Measurements from ENCODE around the gene S100A11. TPM values are rescaled to one million over a fixed set of nuclear protein-coding genes. Genes with fewer than 3 reads are reported as not detected.

S100A11 gene
- total RNA-seq, 3 donors from 2014 or later (not counting 1 experiment from before 2014, with no cell fraction given): 70.5 to 114 (median 88.9) TPM

DNA sequence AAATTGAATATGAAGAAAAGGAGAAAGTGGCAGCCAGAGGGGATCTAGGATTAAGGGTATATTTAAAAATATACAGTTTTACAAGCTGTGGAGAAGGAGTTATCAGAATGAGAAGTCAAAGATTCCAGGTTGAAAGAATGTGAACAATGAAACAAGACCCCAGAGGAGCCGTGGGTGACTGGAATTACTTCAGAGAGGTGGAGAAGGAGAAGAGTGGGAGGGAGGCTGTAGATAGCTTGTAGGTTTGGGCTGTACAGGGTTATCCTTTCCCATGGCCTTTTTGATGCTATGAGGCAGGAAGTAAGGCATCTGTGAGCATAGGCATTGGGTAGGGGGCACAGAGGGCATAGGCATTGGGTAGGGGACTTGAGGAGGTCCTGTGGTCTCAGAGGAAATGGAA lies 5.2 kb upstream of the S100A11 start:
- H3K4me1 Mint-ChIP-seq: peaks cover 0 to 2% of the 10 kb centered on the region in 2 donors
- no peak for ATAC-seq
- H3K27me3 Mint-ChIP-seq (ENCODE audit: low read depth in 2 of 2): no peaks in the 10 kb centered on the region
- H3K9me3 Mint-ChIP-seq: no peaks in the 10 kb centered on the region
- Histone ChIP-seq H3K27me3 (ENCODE audit: control insufficient read depth, insufficient read depth, low read length) (no peaks in the 10 kb centered on the region), H3K27ac (ENCODE audit: low read length) (no peak overlapping the region), H3K9me3 (ENCODE audit: control insufficient read depth, insufficient read depth, low read length) (no peaks in the 10 kb centered on the region), H3K4me1 (ENCODE audit: control insufficient read depth, insufficient read depth, low read length) (peaks cover 10% of the 10 kb centered on the region), H3K36me3 (ENCODE audit: control insufficient read depth, insufficient read depth, low read length) (no peaks in the 10 kb centered on the region), H3K4me3 (ENCODE audit: low read length) (no peak overlapping the region)
- DNase-seq: no peak
- no peaks in the 10 kb centered on the region for H3K36me3 Mint-ChIP-seq
- no peak overlapping the region for H3K4me3 Mint-ChIP-seq
- no peak for TF ChIP-seq CTCF (IDR thresholded peaks at IDR 0.05)
- H3K27ac Mint-ChIP-seq: no peak overlapping the region
- intact Hi-C loops (cut with micrococcal nuclease): no loop called here
- 77% methylated on average over 1 of the region's 1 CpG for WGBS (ENCODE audit: insufficient coverage)

GRCh38 chr1:152039886-152040285 lies 3.1 kb upstream of the S100A11 start:
- no peak for TF ChIP-seq CTCF (IDR thresholded peaks at IDR 0.05)
- Histone ChIP-seq H3K4me3 (ENCODE audit: low read length) (no peak overlapping the region), H3K4me1 (ENCODE audit: control insufficient read depth, insufficient read depth, low read length) (peaks cover 19% of the 10 kb centered on the region), H3K9me3 (ENCODE audit: control insufficient read depth, insufficient read depth, low read length) (no peaks in the 10 kb centered on the region), H3K27me3 (ENCODE audit: control insufficient read depth, insufficient read depth, low read length) (no peaks in the 10 kb centered on the region), H3K27ac (ENCODE audit: low read length) (no peak overlapping the region), H3K36me3 (ENCODE audit: control insufficient read depth, insufficient read depth, low read length) (no peaks in the 10 kb centered on the region)
- Mint-ChIP-seq H3K36me3 (no peaks in the 10 kb centered on the region), H3K9me3 (no peaks in the 10 kb centered on the region), H3K4me3 (no peak overlapping the region), H3K4me1 (peaks cover 14 to 15% of the 10 kb centered on the region in 2 donors), H3K27ac (no peak overlapping the region), H3K27me3 (ENCODE audit: low read depth in 2 of 2) (no peaks in the 10 kb centered on the region)
- 88% methylated on average over 1 of the region's 1 CpG for WGBS (ENCODE audit: insufficient coverage)
- no peak for DNase-seq
- intact Hi-C loops (cut with micrococcal nuclease): no loop called here
- no peak for ATAC-seq

DNA sequence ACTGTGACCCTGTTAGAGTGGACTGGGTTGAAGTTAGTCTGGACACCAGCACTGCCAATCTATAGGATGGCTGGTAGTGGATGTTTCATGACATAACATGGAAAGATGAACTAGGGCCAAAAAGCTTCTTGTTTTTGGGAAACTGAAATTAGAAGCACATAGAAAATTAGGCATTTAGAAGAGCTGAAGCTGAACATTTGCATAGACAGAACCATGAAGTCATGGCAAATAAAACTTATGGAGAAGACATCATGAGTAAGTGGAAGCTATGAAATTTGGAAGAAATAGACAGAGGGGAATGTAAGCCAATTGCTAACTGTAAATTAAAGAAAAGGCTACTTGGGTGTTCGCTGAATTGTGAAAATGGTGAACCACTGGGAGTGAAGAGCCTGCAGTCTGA lies 2.7 kb upstream of the S100A11 start:
- DNase-seq (no peak), ATAC-seq (no peak)
- Histone ChIP-seq H3K27ac (ENCODE audit: low read length) (no peak overlapping the region), H3K36me3 (ENCODE audit: control insufficient read depth, insufficient read depth, low read length) (no peaks in the 10 kb centered on the region), H3K9me3 (ENCODE audit: control insufficient read depth, insufficient read depth, low read length) (no peaks in the 10 kb centered on the region), H3K27me3 (ENCODE audit: control insufficient read depth, insufficient read depth, low read length) (no peaks in the 10 kb centered on the region), H3K4me1 (ENCODE audit: control insufficient read depth, insufficient read depth, low read length) (peaks cover 23% of the 10 kb centered on the region), H3K4me3 (ENCODE audit: low read length) (no peak overlapping the region)
- peaks cover 18 to 19% of the 10 kb centered on the region in 2 donors for H3K4me1 Mint-ChIP-seq
- intact Hi-C loops (cut with micrococcal nuclease): no loop called here
- no peaks in the 10 kb centered on the region for H3K9me3 Mint-ChIP-seq
- no peak overlapping the region for H3K4me3 Mint-ChIP-seq
- TF ChIP-seq CTCF (IDR thresholded peaks at IDR 0.05): no peak
- no peaks in the 10 kb centered on the region for H3K36me3 Mint-ChIP-seq
- WGBS (ENCODE audit: insufficient coverage): 92% methylated on average over 1 of the region's 1 CpG
- no peaks in the 10 kb centered on the region for H3K27me3 Mint-ChIP-seq (ENCODE audit: low read depth in 2 of 2)
- no peak overlapping the region for H3K27ac Mint-ChIP-seq

GRCh38 chr1:152038871-152039270 lies 2.1 kb upstream of the S100A11 start:
- Histone ChIP-seq H3K4me1 (ENCODE audit: control insufficient read depth, insufficient read depth, low read length) (peaks cover 28% of the 10 kb centered on the region), H3K27ac (ENCODE audit: low read length) (no peak overlapping the region), H3K36me3 (ENCODE audit: control insufficient read depth, insufficient read depth, low read length) (no peaks in the 10 kb centered on the region), H3K9me3 (ENCODE audit: control insufficient read depth, insufficient read depth, low read length) (no peaks in the 10 kb centered on the region), H3K27me3 (ENCODE audit: control insufficient read depth, insufficient read depth, low read length) (no peaks in the 10 kb centered on the region), H3K4me3 (ENCODE audit: low read length) (no peak overlapping the region)
- Mint-ChIP-seq H3K27ac (no peak overlapping the region), H3K4me1 (peaks cover 20 to 23% of the 10 kb centered on the region in 2 donors), H3K9me3 (no peaks in the 10 kb centered on the region), H3K4me3 (no peak overlapping the region), H3K36me3 (no peaks in the 10 kb centered on the region), H3K27me3 (ENCODE audit: low read depth in 2 of 2) (no peaks in the 10 kb centered on the region)
- ATAC-seq (no peak), DNase-seq (no peak)
- intact Hi-C loops (cut with micrococcal nuclease): no loop called here
- no peak for TF ChIP-seq CTCF (IDR thresholded peaks at IDR 0.05)
- WGBS (ENCODE audit: insufficient coverage): 90% methylated on average over 10 of the region's 10 CpGs
